CD4-positive, alpha-beta T cell treated with Interleukin-17A for 1 hour (primary cell): Measurements from ENCODE around the gene MAP3K9.

Experiments
- DNase-seq: peaks from one replicate; pipeline ENCODE4 v3.0.0-alpha.2; 2020

Gene MAP3K9

DNA sequence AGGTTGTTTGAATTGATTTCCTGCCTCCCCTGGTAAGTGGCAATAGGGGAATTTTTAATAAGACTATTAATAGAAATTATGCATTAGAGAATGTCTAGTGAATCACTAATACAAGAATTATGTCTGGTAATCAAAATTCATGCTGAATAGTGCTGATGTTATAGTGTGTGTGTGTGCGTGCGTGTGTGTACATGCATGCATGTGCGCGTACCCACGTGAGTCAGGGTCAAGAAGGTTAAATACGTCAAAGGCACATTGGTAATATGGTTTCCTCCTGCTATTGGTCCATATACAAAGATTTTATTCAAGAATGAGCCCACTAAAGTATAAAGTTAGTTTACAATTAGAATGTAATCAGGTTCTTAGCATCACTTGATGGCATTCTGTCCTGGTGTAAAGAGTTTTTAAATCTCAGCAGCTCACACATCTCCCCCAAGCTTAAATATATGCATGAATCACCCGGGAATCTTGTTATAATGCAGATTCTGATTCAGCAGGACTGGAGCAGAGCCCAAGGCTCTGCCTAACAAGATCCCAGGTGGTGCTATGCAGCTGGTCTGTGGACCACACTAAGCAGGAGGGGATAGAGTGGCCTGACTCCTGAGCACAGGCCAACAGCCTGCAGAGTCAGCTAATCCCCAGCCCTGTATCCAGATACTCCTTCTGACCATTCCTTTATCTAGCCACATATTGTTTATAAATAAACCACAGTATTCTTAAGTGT, 123.7 kb downstream of the MAP3K9 start:
- no peak for DNase-seq

DNA sequence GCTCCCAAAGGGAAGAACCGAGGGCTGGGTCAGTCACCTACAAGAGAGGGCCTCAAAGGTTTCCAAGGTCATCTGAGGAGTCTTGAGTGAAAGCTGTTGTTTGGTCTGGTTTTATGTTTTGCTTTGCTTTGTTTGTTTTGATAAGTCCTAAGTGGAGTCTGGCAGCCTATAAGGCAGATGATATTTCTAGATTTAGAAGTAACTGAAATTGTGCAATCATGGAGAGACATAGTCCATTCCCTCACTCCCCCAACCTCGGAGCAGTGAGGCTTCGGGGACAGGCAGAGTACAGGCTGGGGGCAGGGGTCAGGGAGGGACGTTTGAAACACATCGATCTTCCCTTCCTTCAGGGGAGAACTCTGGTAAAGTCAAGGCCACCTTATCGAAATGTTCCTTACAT, 125.3 kb downstream of the MAP3K9 start:
- DNase-seq = no peak

GRCh38 chr14:70680748-70681147, 128.6 kb downstream of the MAP3K9 start:
- no peak for DNase-seq

DNA sequence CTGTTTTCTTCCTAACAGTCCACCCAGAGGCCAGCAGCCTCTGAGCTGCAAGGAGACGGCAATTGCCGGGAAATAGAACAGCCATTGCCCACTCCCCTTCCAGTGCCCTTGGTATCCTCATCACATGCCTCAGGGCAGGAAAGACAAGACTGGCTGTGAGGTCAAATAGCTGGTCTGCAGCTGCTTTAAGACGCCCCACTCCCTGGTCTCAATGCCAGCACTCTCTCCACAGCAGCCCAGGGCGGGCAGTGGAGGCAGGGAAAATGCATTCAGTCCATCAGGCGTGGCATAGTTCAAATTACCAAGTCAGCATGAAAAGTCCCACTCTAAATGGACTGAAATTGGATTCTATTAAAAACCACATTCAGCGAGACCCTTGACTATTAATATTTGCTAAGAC, 132.0 kb downstream of the MAP3K9 start:
- no peak for DNase-seq
